GM12878 (cell line): ENCODE results near the gene GLG1. TPM values are rescaled to one million over a fixed set of nuclear protein-coding genes. Genes with fewer than 3 reads are reported as not detected.

ENCODE experiments used
- ATAC-seq: fragments of 200-7000 bp; cut with Tn5 transposase; 3 replicates; pipeline ENCODE4 v1.9.1; 2020; ENCODE audit warnings: mild to moderate bottlenecking, moderate library complexity
- BruUV-seq: library from RNA; stranded (reverse); fragments of 400-500 nt; replicated peaks from 2 replicates; lab custom pipeline; 2021; lab: Mats Ljungman, UMichigan
- CTCF ChIA-PET: fragments of 300-600 bp; sonication (Branson Sonifier 250); formaldehyde crosslinking; extraction: SDS; loops from one replicate; lab custom pipeline; 2021; ENCODE audit warnings: inconsistent platforms; lab: Yijun Ruan, JAX
- POLR2A ChIA-PET: fragments of 350-600 bp; formaldehyde crosslinking; extraction: SDS; loops from one replicate; lab custom pipeline; 2021; ENCODE audit warnings: inconsistent platforms; lab: Charles Lee
- RAD21 ChIA-PET: fragments of 300-600 bp; sonication (Branson Sonifier 250); formaldehyde crosslinking; loops from one replicate; lab custom pipeline; 2023; ENCODE audit warnings: antibody characterized with exemption; ENCODE audit not compliant: unreplicated experiment; lab: Charles Lee
- SMC1A ChIA-PET: fragments of 300-600 bp; sonication (Branson Sonifier 250); formaldehyde crosslinking; loops from one replicate; lab custom pipeline; 2023; ENCODE audit not compliant: unreplicated experiment, uncharacterized antibody; lab: Charles Lee
- DNase-seq: peaks from one replicate; pipeline ENCODE4 v3.0.0-alpha.2; 2011; ENCODE audit warnings: low read depth, low spot score
- FAIRE-seq: peaks from 3 replicates; lab custom pipeline; 2011; peaks lifted over from hg19 to GRCh38; lab: Jason Lieb, UNC
- H2AFZ ChIP-seq: 2 replicates; pipeline ENCODE4 v1.6.0; 2011; ENCODE audit warnings: low read depth, low read length, control low read depth; ENCODE audit not compliant: control insufficient read depth
- H3K27ac ChIP-seq: 2 replicates; pipeline ENCODE4 v1.5.1; 2011; ENCODE audit warnings: control low read depth; ENCODE audit not compliant: control insufficient read depth, insufficient read depth
- H3K27me3 ChIP-seq, 2 experiments: replicated peaks in 1 of 2; 2 replicates each; pipeline versions ENCODE4 v1.6.0 to v1.6.1; 2011; ENCODE audit warnings: low read length in 1 of 2; ENCODE audit not compliant: control insufficient read depth in 2 of 2, insufficient read depth in 2 of 2
- H3K36me3 ChIP-seq, 2 experiments: 2 replicates each; pipeline ENCODE4 v1.5.1; 2011; ENCODE audit warnings: low read length in 1 of 2; ENCODE audit not compliant: control insufficient read depth in 2 of 2, insufficient read depth in 2 of 2
- H3K4me1 ChIP-seq: 2 replicates; pipeline ENCODE4 v1.6.1; 2011; ENCODE audit warnings: mild to moderate bottlenecking, low read length, moderate library complexity, mixed read lengths; ENCODE audit not compliant: control insufficient read depth, insufficient read depth
- H3K4me2 ChIP-seq: 2 replicates; pipeline ENCODE4 v1.6.0; 2011; ENCODE audit warnings: control low read depth; ENCODE audit not compliant: control insufficient read depth, insufficient read depth
- H3K4me3 ChIP-seq: fragments of 200-600 bp; sonication (generic); 2 replicates; pipeline ENCODE4 v1.5.1; 2016
- H3K79me2 ChIP-seq: 2 replicates; pipeline ENCODE4 v1.6.0; 2011; ENCODE audit warnings: low read length; ENCODE audit not compliant: control insufficient read depth, insufficient read depth
- H3K9ac ChIP-seq: 2 replicates; pipeline ENCODE4 v1.8.0; 2011; ENCODE audit warnings: low read length, control low read depth, mixed read lengths; ENCODE audit not compliant: control insufficient read depth, insufficient read depth
- H3K9me3 ChIP-seq: replicated peaks from 3 replicates; pipeline ENCODE4 v1.5.1; 2011; ENCODE audit warnings: mild to moderate bottlenecking, low read length; ENCODE audit not compliant: control insufficient read depth, insufficient read depth
- H4K20me1 ChIP-seq: 2 replicates; pipeline ENCODE4 v1.6.0; 2011; ENCODE audit not compliant: control insufficient read depth, insufficient read depth
- BMI1 ChIP-seq: fragments of 450-650 bp; IDR thresholded peaks from 2 replicates; pipeline ENCODE4 v1.6.1; 2016; ENCODE audit warnings: mild to moderate bottlenecking, moderate library complexity, borderline replicate concordance
- IKZF1 ChIP-seq: fragments of 450-650 bp; conservative IDR thresholded peaks from 2 replicates; pipeline ENCODE4 v1.6.1; 2017; ENCODE audit warnings: antibody characterized with exemption, mild to moderate bottlenecking
- IRF4 ChIP-seq: IDR thresholded peaks from 2 replicates; pipeline ENCODE4 v1.6.1; 2011; ENCODE audit warnings: low read depth, low read length
- LARP7 ChIP-seq: fragments of 450-650 bp; IDR thresholded peaks from 2 replicates; pipeline ENCODE4 v1.6.1; 2017; ENCODE audit warnings: mild to moderate bottlenecking
- NR2C2 ChIP-seq: IDR thresholded peaks from 2 replicates; pipeline ENCODE4 v1.6.1; 2011; ENCODE audit warnings: borderline replicate concordance, low read depth; ENCODE audit not compliant: control insufficient read depth, insufficient read length
- REST ChIP-seq: IDR thresholded peaks from 2 replicates; pipeline ENCODE4 v1.6.1; 2012; ENCODE audit warnings: mild to moderate bottlenecking, low read depth, low read length
- SRF ChIP-seq, 2 experiments: IDR thresholded peaks; 2 replicates each; pipeline ENCODE4 v1.6.1; 2011; ENCODE audit warnings: low read depth in 2 of 2, low read length in 2 of 2, mild to moderate bottlenecking in 1 of 2, moderate library complexity in 1 of 2
- TCF7 ChIP-seq: IDR thresholded peaks from 2 replicates; pipeline ENCODE4 v1.6.1; 2014; ENCODE audit warnings: antibody characterized with exemption, borderline replicate concordance
- ZNF687 ChIP-seq: fragments of 450-650 bp; IDR thresholded peaks from 2 replicates; pipeline ENCODE4 v1.6.1; 2017; ENCODE audit warnings: mild to moderate bottlenecking, moderate library complexity
- WGBS: methylation state at CpG from one replicate; pipeline ENCODE4 v1.1.6; 2016; ENCODE audit warnings: low lambda C conversion rate; ENCODE audit not compliant: insufficient replicate concordance, insufficient coverage; ENCODE audit errors: missing lambda C conversion rate; 5-methylcytosine and 5-hydroxymethylcytosine counted together
- in situ Hi-C: fragments of 300-500 bp; cut with MboI; formaldehyde crosslinking; loops from 9 replicates; pipeline ENCODE4 v1.14.3; 2018; ENCODE audit warnings: mixed read lengths
- intact Hi-C: fragments of 100-400 bp; cut with micrococcal nuclease; formaldehyde crosslinking; loops from one replicate; pipeline ENCODE4 v1.14.2; 2022; ENCODE audit not compliant: unreplicated experiment
- polyA plus RNA-seq, 11 experiments: library from polyadenylated mRNA; depleted of rRNA in 4 of 11; unstranded in 6 of 11; stranded (reverse) in 5 of 11; fragments of >200 nt; fragmentation: Nextera tagmentation in 4 of 11; fragmentation: Illumina TruSeq in 1 of 11; extraction: Ambion mirVana in 4 of 11; extraction: Trizol in 1 of 11; gene quantifications; 1 replicate in 1 of 11; 2 replicates in 10 of 11; pipeline versions ENCODE4 v1.2.1 to v1.2.3, GENCODE V29; 2011 to 2016; ENCODE audit warnings: inconsistent platforms in 2 of 11, missing spikeins in 2 of 11, low read depth in 1 of 11
- total RNA-seq, 4 experiments: library from RNA; depleted of rRNA in 3 of 4; stranded (reverse); fragments of >200 nt in 3 of 4; fragmentation: Illumina TruSeq in 1 of 4; extraction: Trizol in 1 of 4; gene quantifications; 2 replicates each; pipeline versions ENCODE4 v1.2.1 to v1.2.3, GENCODE V29; 2013 to 2021
- TF ChIP-seq, protein P1 (sequence below): fragments of 450-650 bp; IDR thresholded peaks from 2 replicates; pipeline ENCODE4 v1.6.1; 2017; ENCODE audit warnings: mild to moderate bottlenecking

GLG1 gene
- total and polyA plus RNA-seq, 10 of the 15 experiments (the other 5 are each of a cell fraction or from before 2014, with no cell fraction given), result 7.6 to 49.4 (median 28.2) TPM

GRCh38 chr16:74501484-74502478, 105.1 kb downstream of the GLG1 start (continued):
- TF ChIP-seq NR2C2, result no peak

DNA sequence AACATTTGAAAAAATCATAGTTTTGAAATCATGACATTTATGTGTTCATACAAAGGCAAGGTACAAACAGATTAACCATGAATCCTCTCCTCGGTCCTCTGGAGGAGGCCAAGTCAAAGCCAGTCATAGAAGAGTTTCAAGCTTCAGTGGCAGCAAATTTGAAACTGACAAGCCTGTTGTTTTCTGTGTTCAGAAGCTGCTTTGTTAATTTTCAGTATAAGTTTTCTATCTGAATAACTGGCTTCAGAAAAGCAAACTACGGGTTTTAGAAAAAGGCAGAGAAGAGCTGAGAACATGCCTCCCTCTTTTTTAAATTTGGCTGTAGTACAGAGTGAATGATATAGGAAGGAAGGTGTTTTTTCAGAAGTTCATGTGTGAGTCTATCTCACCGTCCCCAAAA, 106.0 kb downstream of the GLG1 start:
- WGBS, result 62% methylated on average over 3 of the region's 3 CpGs
- no TSS peak for BruUV-seq
- ATAC-seq (no peak), DNase-seq (no peak), FAIRE-seq (no peak)
- in situ Hi-C loops (no loop called here), intact Hi-C loops (no loop called here)
- Histone ChIP-seq H2AFZ (no peak overlapping the region), H3K9ac (no peak overlapping the region), H4K20me1 (no peaks in the 10 kb centered on the region), H3K4me1 (no peaks in the 10 kb centered on the region), H3K4me3 (no peak overlapping the region), H3K9me3 (no peaks in the 10 kb centered on the region), H3K79me2 (no peaks in the 10 kb centered on the region), H3K4me2 (no peak overlapping the region), H3K27me3 (no peaks in the 10 kb centered on the region), H3K27ac (no peak overlapping the region), H3K36me3 (peaks cover 2 to 5% of the 10 kb centered on the region in 2 experiments; a peak in 3 of 4 replicates)
- RAD21 ChIA-PET, result no interaction called here
- SMC1A ChIA-PET, result interaction anchor here (0.7 kb wide), 1 partner anchor 10 kb away, joined by 4 read pairs; no protein-coding TSS in a partner anchor
- POLR2A ChIA-PET, result interaction anchor here (0.6 kb wide), 1 partner anchor 100 kb away, joined by 3 read pairs; no protein-coding TSS in a partner anchor
- CTCF ChIA-PET, result interaction anchor here (0.5 to 1.0 kb wide), 2 partner anchors 105 to 318 kb away, joined by 3 read pairs; partner anchors contain the start of gene GLG1
- no peak for TF ChIP-seq LARP7
- no peak for TF ChIP-seq ZNF687
- TF ChIP-seq IRF4, result no peak
- TF ChIP-seq, protein P1, sequence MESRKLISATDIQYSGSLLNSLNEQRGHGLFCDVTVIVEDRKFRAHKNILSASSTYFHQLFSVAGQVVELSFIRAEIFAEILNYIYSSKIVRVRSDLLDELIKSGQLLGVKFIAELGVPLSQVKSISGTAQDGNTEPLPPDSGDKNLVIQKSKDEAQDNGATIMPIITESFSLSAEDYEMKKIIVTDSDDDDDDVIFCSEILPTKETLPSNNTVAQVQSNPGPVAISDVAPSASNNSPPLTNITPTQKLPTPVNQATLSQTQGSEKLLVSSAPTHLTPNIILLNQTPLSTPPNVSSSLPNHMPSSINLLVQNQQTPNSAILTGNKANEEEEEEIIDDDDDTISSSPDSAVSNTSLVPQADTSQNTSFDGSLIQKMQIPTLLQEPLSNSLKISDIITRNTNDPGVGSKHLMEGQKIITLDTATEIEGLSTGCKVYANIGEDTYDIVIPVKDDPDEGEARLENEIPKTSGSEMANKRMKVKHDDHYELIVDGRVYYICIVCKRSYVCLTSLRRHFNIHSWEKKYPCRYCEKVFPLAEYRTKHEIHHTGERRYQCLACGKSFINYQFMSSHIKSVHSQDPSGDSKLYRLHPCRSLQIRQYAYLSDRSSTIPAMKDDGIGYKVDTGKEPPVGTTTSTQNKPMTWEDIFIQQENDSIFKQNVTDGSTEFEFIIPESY, result no peak
- TF ChIP-seq BMI1, result no peak
- no peak for TF ChIP-seq SRF (IDR thresholded peaks at IDR 0.05; ENCODE audit: low read depth in 2 of 2, low read length in 2 of 2)
- no peak for TF ChIP-seq TCF7
- TF ChIP-seq REST, result no peak
- no peak for TF ChIP-seq IKZF1
